NCI-H1092 treated with DMSO at 0.1 percent for 48 hours (cell line): ENCODE measurements around the gene ARMH3.
A peak's percentile ranks its signal among the peaks of the same experiment; 100 is the strongest.

Experiments used
- DNase-seq: peaks from one replicate; lab custom pipeline; 2025; lab: John Stamatoyannopoulos, UW

Gene ARMH3

GRCh38 chr10:101895781-101896180 lies 160.2 kb downstream of the ARMH3 start:
- no peak for DNase-seq

DNA sequence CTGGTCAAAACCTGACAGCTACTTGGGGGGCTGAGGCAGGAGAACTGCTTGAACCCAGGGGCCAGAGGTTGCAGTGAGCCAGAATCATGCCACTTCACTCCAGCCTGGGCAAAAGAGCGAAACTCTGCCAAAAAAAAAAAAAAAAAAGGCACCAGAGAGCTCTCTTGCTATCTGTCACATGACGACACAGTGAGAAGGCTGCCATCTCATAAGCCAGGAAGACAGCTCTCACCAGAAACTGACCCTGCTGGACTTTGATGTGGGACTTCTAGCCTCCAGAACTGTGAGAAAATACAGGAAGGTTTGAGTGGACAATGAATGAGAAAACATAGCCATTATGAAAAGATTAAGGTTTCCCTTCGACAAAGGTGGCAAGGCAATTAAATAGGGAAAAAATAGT lies 161.2 kb downstream of the ARMH3 start:
- DNase-seq, result no peak

- DNase-seq, result no peak
Observed at GRCh38 chr10:101894266-101894665, 161.7 kb downstream of the ARMH3 start.

- DNase-seq, result no peak
Observed at GRCh38 chr10:101893510-101894120, 162.4 kb downstream of the ARMH3 start.

DNA sequence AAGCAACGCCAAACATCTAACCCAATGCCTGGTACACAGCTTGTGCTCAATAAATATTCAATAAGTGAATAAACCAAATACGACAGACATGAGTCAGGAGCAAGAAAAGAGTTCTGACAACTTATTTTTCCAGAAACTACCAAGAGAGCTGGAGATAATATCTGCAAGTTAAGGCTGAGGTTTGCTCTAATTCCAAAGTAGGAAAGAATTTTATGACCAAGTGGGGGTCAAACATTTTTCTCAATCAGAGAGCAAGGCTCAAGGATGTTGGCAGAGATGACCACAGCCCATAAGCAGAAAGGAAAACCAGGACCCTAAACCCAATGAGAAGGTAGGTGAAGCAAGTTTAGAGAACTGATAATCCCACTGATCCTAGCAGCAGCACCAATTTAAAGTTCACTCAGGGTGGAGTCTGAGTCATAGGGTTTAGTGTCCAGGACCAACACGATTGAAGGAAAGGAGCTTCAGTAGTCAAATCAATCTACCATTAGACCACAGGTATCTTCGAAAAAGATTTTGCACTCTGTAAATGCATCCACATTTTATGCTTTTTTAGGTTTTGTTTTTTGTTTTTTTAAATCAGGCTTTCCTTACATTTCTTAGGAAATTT lies 163.1 kb downstream of the ARMH3 start:
- no peak for DNase-seq

DNA sequence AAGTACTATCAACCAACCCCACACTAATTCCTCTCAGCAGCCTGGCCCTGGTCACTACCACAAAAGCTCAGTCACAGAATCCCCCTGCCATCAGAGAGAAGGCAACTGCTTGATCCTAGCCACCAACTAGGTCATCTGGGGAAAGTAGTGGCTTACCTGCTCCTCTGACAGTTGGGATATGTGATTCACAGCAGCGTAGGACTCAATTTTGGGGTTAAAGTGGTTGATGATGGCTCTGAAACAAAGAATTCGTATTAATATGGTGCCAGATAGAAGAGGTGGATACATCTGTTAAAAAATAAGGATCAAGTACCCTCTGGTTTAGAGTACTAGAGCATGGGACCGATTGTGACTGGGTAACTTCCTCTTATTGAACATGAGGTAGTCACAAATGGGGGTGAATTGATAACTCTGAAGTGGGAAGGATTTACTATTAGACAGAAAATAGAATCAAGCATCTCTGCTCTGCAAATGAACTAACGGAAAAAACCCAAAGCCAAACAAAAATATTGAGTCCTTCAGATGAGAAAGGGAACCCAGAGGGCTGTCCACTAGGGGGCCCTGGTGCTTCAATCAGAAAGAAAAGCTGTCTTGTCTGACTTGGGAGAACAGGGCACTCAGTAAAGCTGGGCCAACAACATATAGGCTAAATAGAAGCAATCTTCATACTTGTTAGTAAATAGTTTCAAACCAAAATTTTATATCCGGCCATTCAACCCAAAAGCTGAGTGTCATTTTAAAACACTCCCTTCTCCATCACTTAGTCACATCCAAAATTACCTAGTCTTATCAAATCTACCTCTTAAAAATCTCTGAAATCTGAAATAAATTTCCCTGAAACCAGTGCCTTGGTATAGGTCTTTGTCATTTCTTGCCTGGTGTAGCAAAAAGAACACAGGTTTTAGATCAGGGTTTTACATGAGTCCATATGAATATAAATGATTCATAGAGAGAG lies 166.4 kb downstream of the ARMH3 start:
- peak; percentile 26 for DNase-seq

DNA sequence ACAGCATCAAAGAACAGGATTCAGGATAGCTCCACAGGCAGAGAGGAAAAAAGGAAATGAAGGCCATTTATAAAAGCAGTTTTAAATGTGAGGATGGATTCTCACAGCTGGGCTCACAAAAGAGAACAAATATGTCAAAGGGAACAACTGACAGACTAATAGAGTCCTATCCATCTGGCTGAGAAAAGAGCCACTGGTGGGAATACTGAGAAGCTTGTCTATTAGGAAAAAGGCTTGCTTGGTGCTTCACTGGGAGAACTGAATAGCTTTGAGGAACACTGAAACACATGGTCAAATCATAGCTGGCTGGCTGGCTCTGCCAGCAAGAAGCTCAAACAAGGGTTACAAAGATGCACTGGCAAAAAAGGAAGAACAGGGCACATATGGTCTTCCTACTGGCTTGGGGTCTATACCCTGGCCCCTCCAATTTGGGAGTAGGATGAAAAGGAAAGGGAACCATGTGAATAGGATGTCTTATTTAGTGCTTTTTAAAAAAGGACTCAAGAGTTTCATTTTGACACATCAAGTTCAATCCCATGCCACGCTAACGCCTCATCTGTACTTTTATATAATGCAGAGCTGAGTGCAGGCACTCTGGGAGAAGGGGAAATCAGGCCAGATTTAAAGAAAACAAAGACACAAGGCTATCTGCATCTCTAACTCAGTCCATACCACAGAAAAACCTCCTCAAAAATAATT lies 167.6 kb downstream of the ARMH3 start:
- no peak for DNase-seq

GRCh38 chr10:101887775-101888174 lies 168.2 kb downstream of the ARMH3 start:
- no peak for DNase-seq

DNA sequence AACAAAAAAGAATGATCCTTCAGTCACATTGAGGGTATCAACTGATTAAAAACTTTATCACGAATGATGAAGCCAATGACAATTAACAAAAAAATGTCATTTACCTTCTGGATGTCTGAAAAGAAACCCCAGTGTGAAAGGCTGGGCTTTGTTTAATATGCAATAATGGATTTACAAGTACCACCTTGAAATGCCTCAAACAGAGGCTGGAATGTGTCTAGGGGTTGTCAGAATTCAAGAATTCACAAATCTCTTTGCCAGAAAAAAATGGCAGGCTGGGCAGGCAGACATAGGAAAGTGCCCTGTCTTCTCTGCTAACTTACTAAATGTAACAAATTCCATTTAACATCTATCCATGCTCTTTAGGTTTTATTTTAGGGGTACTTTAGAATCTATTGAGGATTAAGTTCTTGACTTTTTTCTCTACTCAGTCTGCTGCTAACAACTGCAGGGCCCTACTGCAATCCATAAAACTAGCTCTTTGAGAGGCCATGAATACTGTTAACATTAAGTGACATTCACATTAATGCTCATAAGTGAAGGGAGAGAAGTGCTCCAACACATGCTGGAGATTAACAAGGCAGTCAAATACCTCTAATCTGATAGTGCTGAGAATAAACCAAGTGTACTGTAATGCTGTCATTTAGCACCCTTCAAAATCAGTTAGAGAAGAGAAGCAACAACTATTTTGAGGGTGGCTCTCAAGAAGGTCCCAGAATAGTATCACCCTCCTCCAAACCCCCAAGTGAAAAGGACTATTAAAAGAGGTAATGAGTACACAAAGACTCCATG lies 169.3 kb downstream of the ARMH3 start:
- no peak for DNase-seq

DNA sequence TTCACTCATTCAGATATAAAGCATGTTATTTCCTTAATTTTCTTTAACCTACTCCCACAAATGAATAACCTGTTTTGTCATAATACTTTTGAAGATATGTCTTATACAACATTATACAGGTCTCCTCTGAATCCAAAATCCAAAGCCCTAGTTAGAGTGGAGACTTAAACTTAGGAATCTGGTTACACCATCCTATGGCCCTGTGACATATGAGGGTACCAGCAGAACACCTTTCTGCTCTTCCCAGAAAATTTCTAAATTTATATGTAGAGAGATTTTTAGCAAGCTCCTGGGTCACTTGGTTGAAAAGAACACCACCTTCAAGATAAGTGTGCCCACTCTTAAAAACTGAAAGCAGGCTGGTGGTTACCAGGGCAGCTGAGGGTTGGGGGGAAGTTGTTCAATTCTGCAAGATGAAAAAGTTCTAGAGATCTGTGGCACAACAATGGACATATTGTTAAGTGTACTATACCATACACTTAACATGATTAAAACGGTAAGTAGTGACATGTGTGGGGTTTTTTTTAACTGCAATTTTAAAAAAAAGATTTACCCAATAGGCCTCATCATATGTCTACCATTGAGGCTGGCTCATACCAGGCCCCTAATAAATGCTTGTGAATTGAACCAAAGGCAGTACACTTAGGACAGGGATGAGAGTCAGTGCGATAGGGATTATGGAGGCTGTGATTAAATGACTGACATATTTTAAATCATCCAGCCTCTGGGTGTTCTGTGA lies 174.8 kb downstream of the ARMH3 start:
- no peak for DNase-seq

GRCh38 chr10:101880232-101880573 lies 175.8 kb downstream of the ARMH3 start:
- no peak for DNase-seq

- no peak for DNase-seq
Observed at GRCh38 chr10:101879456-101880231, 176.3 kb downstream of the ARMH3 start.

- no peak for DNase-seq
Observed at GRCh38 chr10:101878869-101879268, 177.1 kb downstream of the ARMH3 start.

GRCh38 chr10:101875068-101875688 lies 180.8 kb downstream of the ARMH3 start:
- no peak for DNase-seq

- no peak for DNase-seq
Observed at GRCh38 chr10:101874252-101874651, 181.7 kb downstream of the ARMH3 start.

DNA sequence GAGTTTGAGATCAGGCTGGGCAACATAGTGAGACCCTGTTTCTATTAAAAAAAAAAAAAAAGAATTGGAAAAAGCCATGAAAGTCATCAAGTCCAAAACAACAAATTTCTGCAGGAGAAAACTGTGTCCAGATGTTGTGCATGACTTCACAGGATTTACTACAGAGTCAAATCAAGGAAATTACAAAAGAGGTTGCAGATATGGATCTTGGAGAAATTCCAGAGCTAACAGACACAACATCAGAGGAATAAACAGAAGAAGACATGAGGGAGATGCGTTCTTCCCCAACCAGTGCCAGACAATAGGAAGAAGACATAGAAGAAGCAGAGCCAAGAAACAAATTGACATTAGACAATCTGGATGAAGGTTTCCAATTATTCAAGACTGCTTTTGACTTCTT lies 188.0 kb downstream of the ARMH3 start:
- DNase-seq, result no peak

DNA sequence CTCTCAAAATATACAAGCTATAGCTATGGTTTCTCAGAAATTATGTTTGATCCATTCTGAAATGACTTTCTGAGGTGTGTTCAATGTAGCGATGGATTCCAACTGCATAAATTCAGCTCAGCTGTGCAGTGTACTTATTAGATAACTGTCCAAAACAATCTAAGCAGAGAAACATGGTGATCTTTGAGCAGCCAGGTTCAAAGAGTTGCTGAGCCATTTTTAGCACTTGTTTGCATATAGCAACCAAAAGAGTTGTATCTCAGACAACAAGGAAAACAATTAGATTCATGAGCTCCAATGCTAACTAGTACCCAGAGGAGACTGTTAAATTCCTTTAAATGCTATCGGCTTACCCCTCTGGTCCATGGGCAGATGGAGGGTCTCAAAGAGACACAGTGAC lies 196.4 kb downstream of the ARMH3 start:
- no peak for DNase-seq

DNA sequence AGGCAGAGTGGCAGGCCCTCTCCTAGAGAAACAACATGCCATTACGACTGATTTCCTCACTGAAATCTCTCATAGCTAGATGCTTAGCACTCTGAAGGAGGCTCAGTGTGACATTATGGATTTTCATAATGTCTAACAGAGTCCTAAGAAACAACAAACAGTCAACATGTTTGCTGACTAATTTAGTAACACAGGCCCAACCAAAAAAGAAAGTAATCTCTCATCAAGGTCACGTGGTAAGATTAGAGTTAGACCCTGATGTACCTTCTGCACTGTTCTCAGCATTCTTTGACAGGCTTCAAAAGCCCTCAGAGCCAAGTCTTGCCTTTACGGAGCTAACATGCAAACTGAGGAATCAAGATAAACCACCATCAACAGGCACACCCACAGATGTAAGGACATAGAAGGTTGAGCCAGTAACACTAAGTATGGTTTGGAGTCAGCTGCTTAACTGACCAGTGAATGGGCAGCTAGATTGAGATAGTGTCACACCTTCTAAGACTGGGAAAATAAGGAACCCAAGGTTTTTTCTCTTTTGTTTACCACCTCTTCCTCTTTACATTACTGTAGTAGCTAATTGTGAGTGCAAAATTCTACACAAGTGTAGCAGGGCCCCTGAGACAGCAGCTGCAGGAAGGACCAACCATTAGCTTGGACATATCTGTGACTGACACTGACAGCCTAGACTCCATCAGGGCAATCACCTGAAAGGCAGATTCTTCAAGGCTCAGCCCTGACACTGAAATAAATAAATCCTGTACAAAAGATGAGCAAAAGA lies 197.1 kb downstream of the ARMH3 start:
- no peak for DNase-seq
